NCI-H748 (cell line): ENCODE results near the gene CBFA2T2.

Experiments
- DNase-seq: peaks from one replicate; lab custom pipeline; 2025; ENCODE audit not compliant: unreplicated experiment; lab: John Stamatoyannopoulos, UW

Gene CBFA2T2

GRCh38 chr20:33649201-33649681 lies 159.3 kb downstream of the CBFA2T2 start:
- peak; percentile 28 for DNase-seq

- no peak for DNase-seq
These were observed 160.3 kb downstream of the CBFA2T2 start for GRCh38 chr20:33650111-33650752.

GRCh38 chr20:33650753-33651561 lies 161.1 kb downstream of the CBFA2T2 start:
- peak; percentile 55 for DNase-seq

- no peak for DNase-seq
These were observed 161.7 kb downstream of the CBFA2T2 start for GRCh38 chr20:33651562-33652048.

DNA sequence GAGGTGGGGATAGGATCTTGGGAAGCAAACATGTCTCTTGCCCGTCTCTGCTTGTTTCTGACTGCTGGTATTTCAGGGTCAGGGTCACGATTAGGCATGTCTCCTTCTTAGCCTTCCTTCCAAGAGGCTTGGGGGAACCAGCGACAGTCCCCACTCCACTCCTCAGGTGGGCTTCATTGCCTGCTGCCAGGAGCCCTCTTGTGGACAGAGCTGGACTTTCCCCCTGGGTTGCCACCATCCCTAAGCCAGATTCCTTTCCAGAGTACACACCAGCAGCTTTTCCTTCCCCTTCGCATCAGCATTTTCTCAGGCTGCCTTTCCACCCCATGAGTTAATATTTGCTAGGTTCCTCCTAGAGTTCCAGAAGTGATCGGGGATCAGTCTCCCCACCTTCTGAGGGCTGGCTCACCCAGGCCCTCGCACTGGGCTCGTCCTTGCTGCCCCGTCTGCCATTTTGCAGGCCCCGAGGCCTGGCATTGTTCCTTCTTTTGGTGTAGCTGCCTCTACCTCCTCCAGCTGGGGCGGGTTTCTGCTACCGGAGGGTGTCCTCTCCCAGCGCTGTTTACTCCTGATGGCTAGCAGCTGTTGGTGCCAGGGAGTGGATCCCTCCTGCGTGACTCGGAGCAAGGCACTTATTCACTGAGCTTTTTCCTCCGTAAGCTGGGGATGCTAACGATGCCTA lies 163.5 kb downstream of the CBFA2T2 start:
- DNase-seq = peak; percentile 83

GRCh38 chr20:33653900-33654596 lies 164.2 kb downstream of the CBFA2T2 start:
- peak; percentile 99 for DNase-seq

GRCh38 chr20:33654680-33655161 lies 164.8 kb downstream of the CBFA2T2 start:
- DNase-seq = peak; percentile 41

GRCh38 chr20:33655164-33655563 lies 165.3 kb downstream of the CBFA2T2 start:
- no peak for DNase-seq

DNA sequence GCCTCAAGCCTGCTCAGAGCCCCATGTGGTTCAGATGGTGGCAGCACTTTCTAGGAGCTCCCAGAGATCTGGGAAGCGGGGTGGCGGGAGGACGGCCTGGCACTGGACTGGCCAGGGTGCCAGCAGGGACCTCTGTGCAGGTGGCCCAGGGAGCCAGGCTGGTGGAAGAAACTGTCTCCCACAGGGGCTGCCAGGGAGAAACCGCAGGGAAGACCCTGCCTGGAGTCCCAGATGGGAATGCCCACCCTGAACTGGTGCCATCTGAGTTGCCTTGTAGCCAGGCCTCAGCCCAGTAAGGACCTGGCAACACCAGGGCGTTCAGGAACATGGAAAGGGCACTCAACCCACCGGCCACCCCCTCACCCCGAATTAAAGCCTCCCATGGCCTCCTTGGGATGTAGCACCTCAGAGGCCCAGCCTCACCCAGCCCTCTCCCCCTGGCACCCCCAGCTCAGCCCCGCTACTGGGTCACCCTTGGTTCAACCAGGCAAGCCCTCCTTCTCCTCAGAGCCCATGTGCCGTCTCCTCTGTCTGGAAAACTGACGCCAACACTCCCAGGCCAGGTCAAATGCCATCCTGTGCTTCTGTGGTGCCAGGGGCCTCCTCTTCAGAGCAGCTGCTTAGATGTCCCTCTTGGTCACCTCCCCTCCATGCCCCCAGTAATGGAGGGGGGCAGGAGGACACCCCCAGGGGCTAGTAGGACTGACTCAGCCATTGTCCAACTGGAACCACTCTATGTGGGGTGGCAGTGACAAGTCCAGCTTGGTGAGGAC lies 166.3 kb downstream of the CBFA2T2 start:
- no peak for DNase-seq

DNA sequence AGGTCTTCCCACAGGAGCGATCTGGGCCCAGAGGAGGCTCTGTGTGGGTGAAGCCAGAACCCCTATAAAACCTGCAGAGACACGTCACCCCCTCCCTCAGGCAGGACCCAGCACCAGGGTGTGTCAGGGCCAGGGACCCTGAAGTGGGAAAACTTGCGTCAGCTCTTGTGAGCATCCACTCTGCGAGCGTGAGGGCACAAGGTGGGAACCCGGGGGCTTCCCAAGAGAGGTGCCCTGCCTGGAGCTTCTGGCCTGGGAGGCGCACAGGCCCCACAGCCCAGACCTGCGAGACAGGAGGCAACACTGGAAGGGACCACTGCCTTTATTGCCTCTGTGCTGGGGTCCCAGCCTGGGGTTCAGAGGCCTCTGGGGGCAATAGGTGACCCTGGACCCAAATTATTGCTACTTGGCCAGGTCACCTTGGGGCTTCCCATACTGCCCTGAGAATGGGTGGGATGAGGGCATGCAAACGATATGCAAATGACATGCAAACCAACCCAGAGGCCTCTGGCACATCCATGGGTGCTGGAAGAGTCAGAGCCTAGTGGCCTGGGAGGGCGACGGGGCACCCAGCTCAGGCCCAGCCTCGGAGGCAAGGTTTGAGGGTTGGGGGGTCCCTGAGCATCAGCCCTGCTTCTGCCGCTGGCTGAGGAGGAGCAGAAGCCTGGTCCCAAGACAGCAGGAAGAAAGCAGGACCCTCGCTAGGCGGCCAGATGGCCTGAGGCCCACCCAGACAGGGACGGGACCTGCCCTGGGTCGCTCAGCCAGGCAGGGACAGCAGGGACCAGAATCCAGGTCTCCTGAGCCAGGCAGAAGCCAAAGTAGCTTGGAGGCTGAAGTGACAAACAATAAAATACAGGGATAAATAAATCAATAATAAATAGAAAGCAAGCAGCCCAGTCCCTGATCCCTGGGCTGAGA lies 167.1 kb downstream of the CBFA2T2 start:
- DNase-seq = no peak

DNA sequence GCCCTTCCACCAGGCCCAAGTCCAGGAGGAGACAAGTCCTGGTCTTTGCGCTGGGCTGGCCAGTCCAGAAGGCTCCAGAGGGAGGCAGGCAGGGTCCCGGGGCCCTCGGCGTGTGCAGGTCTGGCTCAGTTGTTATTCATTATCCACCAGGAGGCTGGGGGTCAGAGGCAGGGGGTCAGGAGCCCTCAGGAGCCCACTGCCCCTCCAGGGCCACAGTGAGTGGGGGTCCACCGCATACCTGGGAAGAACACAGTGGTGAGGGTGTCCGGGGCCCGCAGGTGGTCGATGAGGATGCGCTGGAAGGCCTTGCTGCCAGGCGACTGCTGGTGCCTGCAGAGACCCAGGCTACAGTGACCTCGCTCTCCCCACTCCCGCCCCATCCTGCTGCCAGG lies 167.8 kb downstream of the CBFA2T2 start:
- no peak for DNase-seq

DNA sequence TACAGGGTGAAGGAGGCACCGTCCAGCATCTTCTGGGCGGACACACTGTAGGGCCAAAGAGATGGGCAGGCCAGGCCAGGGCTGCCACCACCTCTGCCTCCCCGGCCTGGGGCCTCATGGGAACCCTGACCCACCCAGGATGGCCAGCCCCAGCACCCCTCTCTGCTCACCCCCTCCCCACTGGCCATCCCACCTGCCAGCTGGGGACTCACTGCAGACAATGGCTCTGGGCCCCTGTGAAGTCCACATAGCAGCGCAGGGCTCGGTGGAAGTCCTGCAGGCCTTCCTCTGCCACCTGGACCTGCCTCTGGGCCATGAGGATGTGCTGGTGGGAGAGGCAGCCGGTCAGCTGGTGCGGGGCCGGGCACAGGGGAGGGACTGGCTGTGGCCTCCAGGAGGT lies 168.6 kb downstream of the CBFA2T2 start:
- DNase-seq = no peak

GRCh38 chr20:33658929-33659328 lies 169.0 kb downstream of the CBFA2T2 start:
- DNase-seq = no peak

DNA sequence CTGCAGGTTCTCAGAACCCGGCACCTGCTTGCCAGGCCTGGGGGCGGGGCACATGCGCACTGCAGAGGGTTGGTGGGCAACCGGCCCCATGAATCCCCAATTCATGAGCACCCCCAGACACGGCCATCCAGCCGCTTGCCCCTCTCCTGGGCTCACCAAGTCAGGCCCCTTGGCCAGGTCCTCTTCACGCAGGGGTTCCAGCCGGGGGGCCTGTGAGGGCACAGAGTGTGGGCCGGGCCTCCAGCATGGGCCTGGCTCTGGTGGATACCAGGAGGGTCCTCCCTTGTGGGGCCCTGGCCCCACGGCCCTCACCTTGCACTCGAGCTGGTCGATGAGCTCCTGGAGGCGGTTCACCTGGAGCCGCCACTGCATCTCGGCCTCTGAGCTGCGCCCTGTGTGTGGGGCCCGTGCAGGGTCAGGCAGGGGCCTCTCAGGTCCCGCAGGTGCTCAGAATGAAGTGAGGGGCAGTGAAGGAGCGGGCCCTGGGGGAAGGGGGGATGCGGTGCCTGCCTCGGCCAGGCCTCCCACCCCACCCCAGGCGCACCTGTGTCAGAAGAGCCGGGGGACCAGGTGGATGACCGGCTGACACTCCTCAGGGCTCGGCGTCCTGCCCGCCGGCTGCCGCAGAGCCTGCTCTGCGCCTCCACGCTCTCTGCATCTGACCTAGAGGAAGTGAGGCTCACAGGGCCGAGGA lies 169.6 kb downstream of the CBFA2T2 start:
- no peak for DNase-seq

DNA sequence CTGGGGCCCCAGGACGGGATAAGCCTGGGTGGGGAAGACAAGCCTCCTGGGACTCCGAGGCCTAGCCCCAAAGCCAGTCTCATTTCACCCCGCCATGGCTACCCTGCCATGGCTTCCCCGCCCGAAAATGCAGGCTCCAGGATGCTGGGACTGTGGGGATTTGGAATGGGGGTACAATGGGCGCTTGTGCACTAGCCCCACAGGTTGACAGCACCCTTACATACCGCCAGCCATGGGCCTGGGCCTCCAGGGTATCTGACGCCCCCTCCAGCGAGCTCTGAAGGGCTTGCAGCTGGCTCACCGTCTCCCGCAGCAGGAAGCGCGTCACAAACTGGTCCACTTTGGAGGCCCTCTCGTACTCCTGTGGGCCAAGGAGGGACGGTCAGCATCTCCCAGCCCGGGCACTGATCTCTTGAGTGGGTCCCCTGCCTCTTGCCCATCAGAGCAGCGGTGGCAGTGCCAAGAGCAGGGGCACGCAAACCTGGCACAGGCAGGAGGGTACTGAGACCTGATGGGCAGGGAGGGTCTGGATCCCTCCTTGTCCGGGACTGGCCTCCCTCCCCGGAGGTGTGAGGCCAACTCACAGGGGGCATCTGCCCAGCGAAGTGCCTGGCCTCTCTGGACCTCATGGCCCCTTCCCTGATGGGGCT lies 170.3 kb downstream of the CBFA2T2 start:
- DNase-seq = no peak

GRCh38 chr20:33660685-33661058 lies 170.8 kb downstream of the CBFA2T2 start:
- no peak for DNase-seq

- no peak for DNase-seq
These were observed 172.3 kb downstream of the CBFA2T2 start, which contains the start of gene C20orf144 for GRCh38 chr20:33662172-33662571. Gene C20orf144 (plus strand): TSS chr20:33662327. CDS start chr20:33662346, 19 bp downstream.
